ENCODE results near the gene CDC42BPG.

DNA sequence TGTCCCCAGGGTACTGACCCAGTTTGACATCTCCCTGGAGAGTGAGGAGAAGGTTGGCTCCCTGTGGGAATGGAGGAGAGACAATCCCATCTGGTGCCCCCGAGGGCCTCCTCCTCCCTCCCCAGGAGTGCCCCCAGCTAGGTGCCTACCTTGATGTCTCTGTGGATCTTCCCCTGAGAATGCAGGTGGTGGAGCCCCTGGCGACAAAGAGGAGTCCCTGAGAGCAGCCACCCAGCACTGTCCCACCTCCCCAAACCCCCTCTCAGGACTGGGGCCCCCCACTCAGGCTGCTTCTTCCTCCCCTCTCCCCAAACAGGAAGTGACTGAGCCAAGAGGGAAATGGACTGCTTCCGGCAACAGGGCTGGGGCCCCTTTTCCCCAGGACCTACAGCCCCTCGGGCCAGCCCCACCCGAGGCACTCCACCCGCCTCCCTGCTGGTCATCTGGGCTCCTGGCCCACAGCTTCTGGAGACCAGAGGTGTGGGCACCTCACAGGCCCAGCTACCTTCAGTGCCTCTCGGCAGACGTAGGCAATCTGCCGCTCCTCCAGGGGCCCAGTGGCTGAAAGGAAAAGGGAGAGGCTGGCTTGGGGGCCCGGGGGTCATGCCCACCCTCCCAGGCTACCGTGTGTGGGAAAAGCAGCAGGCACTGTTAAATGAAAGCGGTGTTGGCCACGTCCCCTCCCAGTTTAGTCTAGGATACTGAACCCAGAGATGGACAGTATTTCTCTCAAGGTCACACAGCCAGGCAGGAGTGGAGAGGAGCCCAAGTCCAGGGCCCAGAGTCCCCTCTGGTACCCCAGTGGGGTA is 42.7 kb downstream of the CDC42BPG start:
- peak; percentile 43; the same call in 1 of the 2 replicates for TF ChIP-seq SPI1 (IDR thresholded peaks at IDR 0.05; ENCODE audit: borderline replicate concordance, insufficient read depth, low read depth, low read length)
- TF ChIP-seq YY1 (IDR thresholded peaks at IDR 0.05; ENCODE audit: low read depth, low read length), result no peak
- TF ChIP-seq, protein P1, sequence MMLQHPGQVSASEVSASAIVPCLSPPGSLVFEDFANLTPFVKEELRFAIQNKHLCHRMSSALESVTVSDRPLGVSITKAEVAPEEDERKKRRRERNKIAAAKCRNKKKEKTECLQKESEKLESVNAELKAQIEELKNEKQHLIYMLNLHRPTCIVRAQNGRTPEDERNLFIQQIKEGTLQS (IDR thresholded peaks at IDR 0.05; ENCODE audit: borderline replicate concordance, extremely low read depth, low read depth, low read length), result no peak
- TF ChIP-seq, protein P2, sequence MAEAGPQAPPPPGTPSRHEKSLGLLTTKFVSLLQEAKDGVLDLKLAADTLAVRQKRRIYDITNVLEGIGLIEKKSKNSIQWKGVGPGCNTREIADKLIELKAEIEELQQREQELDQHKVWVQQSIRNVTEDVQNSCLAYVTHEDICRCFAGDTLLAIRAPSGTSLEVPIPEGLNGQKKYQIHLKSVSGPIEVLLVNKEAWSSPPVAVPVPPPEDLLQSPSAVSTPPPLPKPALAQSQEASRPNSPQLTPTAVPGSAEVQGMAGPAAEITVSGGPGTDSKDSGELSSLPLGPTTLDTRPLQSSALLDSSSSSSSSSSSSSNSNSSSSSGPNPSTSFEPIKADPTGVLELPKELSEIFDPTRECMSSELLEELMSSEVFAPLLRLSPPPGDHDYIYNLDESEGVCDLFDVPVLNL (IDR thresholded peaks at IDR 0.05; ENCODE audit: low read depth, low read length), result no peak
- TF ChIP-seq, protein P3, sequence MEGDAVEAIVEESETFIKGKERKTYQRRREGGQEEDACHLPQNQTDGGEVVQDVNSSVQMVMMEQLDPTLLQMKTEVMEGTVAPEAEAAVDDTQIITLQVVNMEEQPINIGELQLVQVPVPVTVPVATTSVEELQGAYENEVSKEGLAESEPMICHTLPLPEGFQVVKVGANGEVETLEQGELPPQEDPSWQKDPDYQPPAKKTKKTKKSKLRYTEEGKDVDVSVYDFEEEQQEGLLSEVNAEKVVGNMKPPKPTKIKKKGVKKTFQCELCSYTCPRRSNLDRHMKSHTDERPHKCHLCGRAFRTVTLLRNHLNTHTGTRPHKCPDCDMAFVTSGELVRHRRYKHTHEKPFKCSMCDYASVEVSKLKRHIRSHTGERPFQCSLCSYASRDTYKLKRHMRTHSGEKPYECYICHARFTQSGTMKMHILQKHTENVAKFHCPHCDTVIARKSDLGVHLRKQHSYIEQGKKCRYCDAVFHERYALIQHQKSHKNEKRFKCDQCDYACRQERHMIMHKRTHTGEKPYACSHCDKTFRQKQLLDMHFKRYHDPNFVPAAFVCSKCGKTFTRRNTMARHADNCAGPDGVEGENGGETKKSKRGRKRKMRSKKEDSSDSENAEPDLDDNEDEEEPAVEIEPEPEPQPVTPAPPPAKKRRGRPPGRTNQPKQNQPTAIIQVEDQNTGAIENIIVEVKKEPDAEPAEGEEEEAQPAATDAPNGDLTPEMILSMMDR (IDR thresholded peaks at IDR 0.05 in 2 of 3, conservative IDR thresholded peaks at IDR 0.05 in 1 of 3; ENCODE audit: control insufficient read depth in 2 of 3, extremely low read depth in 1 of 3, insufficient read depth in 1 of 3, low read depth in 3 of 3, low read length in 3 of 3), result no peak
- TF ChIP-seq, protein P4, sequence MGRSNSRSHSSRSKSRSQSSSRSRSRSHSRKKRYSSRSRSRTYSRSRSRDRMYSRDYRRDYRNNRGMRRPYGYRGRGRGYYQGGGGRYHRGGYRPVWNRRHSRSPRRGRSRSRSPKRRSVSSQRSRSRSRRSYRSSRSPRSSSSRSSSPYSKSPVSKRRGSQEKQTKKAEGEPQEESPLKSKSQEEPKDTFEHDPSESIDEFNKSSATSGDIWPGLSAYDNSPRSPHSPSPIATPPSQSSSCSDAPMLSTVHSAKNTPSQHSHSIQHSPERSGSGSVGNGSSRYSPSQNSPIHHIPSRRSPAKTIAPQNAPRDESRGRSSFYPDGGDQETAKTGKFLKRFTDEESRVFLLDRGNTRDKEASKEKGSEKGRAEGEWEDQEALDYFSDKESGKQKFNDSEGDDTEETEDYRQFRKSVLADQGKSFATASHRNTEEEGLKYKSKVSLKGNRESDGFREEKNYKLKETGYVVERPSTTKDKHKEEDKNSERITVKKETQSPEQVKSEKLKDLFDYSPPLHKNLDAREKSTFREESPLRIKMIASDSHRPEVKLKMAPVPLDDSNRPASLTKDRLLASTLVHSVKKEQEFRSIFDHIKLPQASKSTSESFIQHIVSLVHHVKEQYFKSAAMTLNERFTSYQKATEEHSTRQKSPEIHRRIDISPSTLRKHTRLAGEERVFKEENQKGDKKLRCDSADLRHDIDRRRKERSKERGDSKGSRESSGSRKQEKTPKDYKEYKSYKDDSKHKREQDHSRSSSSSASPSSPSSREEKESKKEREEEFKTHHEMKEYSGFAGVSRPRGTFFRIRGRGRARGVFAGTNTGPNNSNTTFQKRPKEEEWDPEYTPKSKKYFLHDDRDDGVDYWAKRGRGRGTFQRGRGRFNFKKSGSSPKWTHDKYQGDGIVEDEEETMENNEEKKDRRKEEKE (IDR thresholded peaks at IDR 0.05), result no peak
- no peak for TF ChIP-seq BRCA1 (IDR thresholded peaks at IDR 0.05; ENCODE audit: low read depth, low read length)
- 0 out of 2 replicates have a peak, but pooled peaks have one; percentile 10 for TF ChIP-seq POLR2AphosphoS5 (IDR thresholded peaks at IDR 0.05; ENCODE audit: low read length)
- TF ChIP-seq, protein P5, sequence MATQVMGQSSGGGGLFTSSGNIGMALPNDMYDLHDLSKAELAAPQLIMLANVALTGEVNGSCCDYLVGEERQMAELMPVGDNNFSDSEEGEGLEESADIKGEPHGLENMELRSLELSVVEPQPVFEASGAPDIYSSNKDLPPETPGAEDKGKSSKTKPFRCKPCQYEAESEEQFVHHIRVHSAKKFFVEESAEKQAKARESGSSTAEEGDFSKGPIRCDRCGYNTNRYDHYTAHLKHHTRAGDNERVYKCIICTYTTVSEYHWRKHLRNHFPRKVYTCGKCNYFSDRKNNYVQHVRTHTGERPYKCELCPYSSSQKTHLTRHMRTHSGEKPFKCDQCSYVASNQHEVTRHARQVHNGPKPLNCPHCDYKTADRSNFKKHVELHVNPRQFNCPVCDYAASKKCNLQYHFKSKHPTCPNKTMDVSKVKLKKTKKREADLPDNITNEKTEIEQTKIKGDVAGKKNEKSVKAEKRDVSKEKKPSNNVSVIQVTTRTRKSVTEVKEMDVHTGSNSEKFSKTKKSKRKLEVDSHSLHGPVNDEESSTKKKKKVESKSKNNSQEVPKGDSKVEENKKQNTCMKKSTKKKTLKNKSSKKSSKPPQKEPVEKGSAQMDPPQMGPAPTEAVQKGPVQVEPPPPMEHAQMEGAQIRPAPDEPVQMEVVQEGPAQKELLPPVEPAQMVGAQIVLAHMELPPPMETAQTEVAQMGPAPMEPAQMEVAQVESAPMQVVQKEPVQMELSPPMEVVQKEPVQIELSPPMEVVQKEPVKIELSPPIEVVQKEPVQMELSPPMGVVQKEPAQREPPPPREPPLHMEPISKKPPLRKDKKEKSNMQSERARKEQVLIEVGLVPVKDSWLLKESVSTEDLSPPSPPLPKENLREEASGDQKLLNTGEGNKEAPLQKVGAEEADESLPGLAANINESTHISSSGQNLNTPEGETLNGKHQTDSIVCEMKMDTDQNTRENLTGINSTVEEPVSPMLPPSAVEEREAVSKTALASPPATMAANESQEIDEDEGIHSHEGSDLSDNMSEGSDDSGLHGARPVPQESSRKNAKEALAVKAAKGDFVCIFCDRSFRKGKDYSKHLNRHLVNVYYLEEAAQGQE (IDR thresholded peaks at IDR 0.05; ENCODE audit: low read depth, low read length), result no peak
- TF ChIP-seq POLR2A (IDR thresholded peaks at IDR 0.05; ENCODE audit: low read depth, low read length), result 0 out of 2 replicates have a peak, but pooled peaks have one; percentile 1
- no peak for TF ChIP-seq BMI1 (IDR thresholded peaks at IDR 0.05; ENCODE audit: borderline replicate concordance)
- TF ChIP-seq FOXM1 (IDR thresholded peaks at IDR 0.05; ENCODE audit: low read depth, low read length), result no peak
